NCI-H2227 (cell line): Measurements from ENCODE around the gene GNL3L.
"Not testable (repeated sequence)": the region's sequence is repeated elsewhere in the genome, so short reads cannot be mapped to it uniquely, and the experiment has no call there.

ENCODE experiments used
- DNase-seq: peaks from one replicate; lab custom pipeline; 2025; ENCODE audit not compliant: unreplicated experiment; lab: John Stamatoyannopoulos, UW

GNL3L gene

DNA sequence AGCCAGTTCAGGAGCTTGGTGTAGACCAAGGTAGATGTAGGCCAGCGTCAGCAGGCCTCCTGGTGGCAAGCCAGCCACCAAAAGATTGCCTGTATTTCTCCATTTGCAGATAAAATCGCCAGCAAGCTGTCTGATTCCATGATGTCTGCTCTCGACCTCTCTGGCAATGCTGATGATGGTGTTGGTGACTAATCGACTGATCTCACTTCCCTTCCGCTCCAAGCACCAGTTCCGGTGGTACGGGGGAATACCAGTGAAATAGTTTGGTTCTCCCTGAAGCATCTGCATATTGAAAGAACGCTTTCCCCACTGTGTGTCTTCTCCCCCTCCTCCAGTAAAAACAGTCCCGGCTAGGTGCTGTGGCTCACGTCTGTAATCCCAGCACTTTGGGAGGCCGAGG is 30.4 kb downstream of the GNL3L start:
- no peak for DNase-seq

DNA sequence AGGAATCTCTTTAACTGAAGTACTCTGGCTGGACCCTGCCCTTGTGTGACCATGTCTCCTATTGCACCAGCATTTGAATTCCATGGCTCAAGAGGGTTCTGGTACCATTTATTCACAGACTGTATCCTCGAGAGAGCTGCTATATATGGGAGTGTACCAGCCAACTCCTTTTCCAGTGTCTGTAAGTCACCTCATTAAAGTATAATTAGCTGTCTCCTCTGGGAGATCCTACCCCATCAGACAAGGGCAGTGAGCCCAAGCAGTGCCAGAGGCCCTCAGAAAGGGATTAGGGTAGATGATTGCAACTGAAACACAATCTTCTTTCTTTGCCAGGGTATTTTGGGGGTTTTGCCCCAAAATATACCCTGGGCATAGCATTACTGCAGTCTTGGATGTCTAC is 31.6 kb downstream of the GNL3L start:
- DNase-seq, result no peak

DNA sequence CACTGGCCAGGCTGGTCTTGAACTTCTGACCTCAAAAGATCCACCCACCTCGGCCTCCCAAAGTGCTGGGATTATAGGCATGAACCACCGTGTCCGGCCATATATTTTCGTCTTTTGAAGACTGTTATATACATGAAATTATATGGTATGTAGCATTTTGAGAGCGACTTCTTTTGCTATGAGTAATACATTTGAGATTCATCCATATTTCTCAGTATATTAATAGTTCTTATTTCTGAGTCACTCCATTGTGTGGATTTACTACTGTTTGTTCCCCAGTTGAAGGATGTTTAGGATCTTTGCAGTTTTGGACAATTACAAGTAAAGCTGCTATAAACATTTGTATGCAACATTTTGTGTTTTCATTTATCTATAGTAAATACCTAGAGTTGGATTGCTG is 34.9 kb downstream of the GNL3L start:
- DNase-seq, result no peak

DNA sequence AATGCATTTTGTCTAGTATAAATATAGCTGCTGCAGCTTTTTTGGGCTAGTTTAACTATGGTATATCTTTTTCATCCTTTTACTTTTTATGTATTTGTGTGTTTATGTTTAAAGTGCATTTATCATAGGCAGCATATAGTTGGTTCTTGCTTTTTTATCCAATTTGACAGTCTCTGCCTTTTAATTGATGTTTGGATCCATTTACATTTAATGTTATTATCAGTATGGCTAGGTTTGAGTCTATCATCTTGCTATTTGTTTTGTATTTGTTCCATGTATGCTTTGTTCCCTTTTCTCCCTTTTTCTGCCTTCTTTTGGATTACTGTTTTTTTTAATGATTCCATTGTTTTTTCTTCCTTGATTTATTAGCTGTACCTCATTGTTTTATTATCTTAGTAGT is 40.3 kb downstream of the GNL3L start:
- no peak for DNase-seq

DNA sequence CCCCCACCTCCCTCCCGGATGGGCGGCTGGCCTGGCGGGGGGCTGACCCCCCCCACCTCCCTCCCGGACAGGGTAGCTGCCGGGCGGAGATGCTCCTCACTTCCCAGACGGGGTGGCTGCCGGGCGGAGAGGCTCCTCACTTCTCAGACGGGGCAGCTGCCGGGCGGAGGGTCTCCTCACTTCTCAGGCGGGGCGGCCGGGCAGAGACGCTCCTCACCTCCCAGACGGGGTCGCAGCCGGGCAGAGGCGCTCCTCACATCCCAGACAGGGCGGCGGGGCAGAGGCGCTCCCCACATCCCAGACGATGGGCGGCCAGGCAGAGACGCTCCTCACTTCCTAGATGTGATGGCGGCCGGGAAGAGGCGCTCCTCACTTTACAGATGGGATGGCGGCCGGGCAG is 42.6 kb downstream of the GNL3L start:
- DNase-seq, result not testable (repeated sequence)

DNA sequence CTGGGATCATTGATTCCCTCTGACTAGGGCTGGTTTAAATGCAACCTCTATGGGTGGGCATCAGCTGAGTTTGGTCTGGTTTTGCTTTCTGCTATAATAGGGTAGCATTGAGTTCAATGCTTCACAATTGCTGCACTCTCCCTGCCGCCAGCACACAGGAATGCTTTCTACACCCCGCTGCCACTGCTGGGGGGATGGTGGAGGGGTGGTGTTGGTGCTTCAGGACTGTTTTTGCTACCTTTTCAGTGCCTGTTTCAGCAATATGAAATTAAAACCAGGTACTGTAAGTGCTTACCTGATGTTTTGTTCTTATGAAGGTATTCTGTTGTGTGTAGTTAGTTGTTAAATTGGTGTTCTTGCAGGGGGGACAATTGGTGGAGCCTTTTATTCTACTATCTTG is 67.7 kb downstream of the GNL3L start:
- DNase-seq, result no peak

DNA sequence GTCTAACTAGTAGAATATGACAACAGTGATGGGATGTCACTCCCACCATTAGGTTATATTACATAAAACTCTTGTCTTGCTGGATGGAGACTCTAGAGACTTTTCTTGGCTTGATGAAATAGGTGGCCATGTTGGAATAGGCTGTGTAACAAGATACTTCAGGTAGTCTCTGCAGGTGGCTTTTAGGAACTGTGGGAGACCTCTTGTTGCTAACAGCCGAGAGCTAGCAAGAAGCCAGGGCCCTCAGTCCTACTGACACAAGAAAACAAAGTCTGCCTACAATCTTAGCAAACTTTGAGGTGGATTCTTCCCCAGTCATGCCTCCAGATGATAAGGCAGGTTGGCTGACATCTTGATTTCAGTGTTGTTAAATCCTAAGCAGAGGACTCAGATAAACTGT is 72.5 kb downstream of the GNL3L start:
- no peak for DNase-seq
